A673 (cell line): ENCODE results near the gene DPH7. TPM values are rescaled to one million over a fixed set of nuclear protein-coding genes. Genes with fewer than 3 reads are reported as not detected.

Experiments
- BruUV-seq: library from RNA; stranded (reverse); fragments of 400-500 nt; replicated peaks from 2 replicates; lab custom pipeline; 2021; lab: Mats Ljungman, UMichigan
- CTCF ChIA-PET: fragments of 300-600 bp; sonication (Branson Sonifier 250); formaldehyde crosslinking; loops from one replicate; lab custom pipeline; 2022; ENCODE audit warnings: antibody characterized with exemption; lab: Charles Lee
- POLR2A ChIA-PET: fragments of 300-600 bp; sonication (Branson Sonifier 250); formaldehyde crosslinking; loops from one replicate; lab custom pipeline; 2022; ENCODE audit warnings: antibody characterized with exemption; ENCODE audit not compliant: low non-redundant PET; lab: Charles Lee
- DNase-seq: peaks from one replicate; pipeline ENCODE4 v3.0.0-alpha.2; 2015; ENCODE audit warnings: low spot score
- H3K27ac ChIP-seq: fragments of 200-600 bp; sonication (generic); 2 replicates; pipeline ENCODE4 v1.5.1; 2016; ENCODE audit warnings: mixed run types, low read depth, mild to moderate bottlenecking, mixed read lengths, antibody characterized with exemption, low read length; ENCODE audit not compliant: poor library complexity, severe bottlenecking
- H3K27me3 ChIP-seq: fragments of 200-600 bp; sonication (generic); replicated peaks from 2 replicates; pipeline ENCODE4 v1.6.1; 2017; ENCODE audit warnings: mixed run types, low read depth, mild to moderate bottlenecking, mixed read lengths, antibody characterized with exemption, low read length; ENCODE audit not compliant: insufficient read depth, poor library complexity
- H3K36me3 ChIP-seq: fragments of 200-600 bp; sonication (generic); 2 replicates; pipeline ENCODE4 v1.6.1; 2016; ENCODE audit warnings: mixed run types, mild to moderate bottlenecking, mixed read lengths, antibody characterized with exemption, low read length; ENCODE audit not compliant: insufficient read depth, poor library complexity, severe bottlenecking
- H3K4me1 ChIP-seq: fragments of 200-600 bp; sonication (generic); 2 replicates; pipeline ENCODE4 v1.6.1; 2017; ENCODE audit warnings: mixed run types, mild to moderate bottlenecking, mixed read lengths, antibody characterized with exemption, low read length; ENCODE audit not compliant: insufficient read depth, poor library complexity, severe bottlenecking
- H3K4me3 ChIP-seq: fragments of 200-600 bp; sonication (generic); 2 replicates; pipeline ENCODE4 v1.5.1; 2016; ENCODE audit warnings: low read depth, mixed run types, mild to moderate bottlenecking, mixed read lengths, low read length; ENCODE audit not compliant: poor library complexity, severe bottlenecking
- H3K9me3 ChIP-seq: fragments of 200-600 bp; sonication (generic); 2 replicates; pipeline ENCODE4 v1.6.1; 2016; ENCODE audit warnings: mixed run types, low read depth, mild to moderate bottlenecking, mixed read lengths, antibody characterized with exemption, low read length; ENCODE audit not compliant: poor library complexity, severe bottlenecking
- EZH2 ChIP-seq: fragments of 200-600 bp; sonication (generic); IDR thresholded peaks from 2 replicates; pipeline ENCODE4 v1.6.1; 2017; ENCODE audit warnings: borderline replicate concordance, low read depth, mild to moderate bottlenecking, mixed read lengths, antibody characterized with exemption, low read length; ENCODE audit not compliant: poor library complexity, severe bottlenecking
- intact Hi-C: fragments of 100-400 bp; cut with micrococcal nuclease; formaldehyde crosslinking; loops from one replicate; pipeline ENCODE4 v1.10.0; 2022; ENCODE audit not compliant: unreplicated experiment
- total RNA-seq: library from RNA; stranded (reverse); gene quantifications from 2 replicates; pipeline ENCODE4 v1.2.3, GENCODE V29; 2021
- TF ChIP-seq, protein P1 (sequence below): fragments of 300-800, 200-600 bp; sonication (generic); conservative IDR thresholded peaks from 2 replicates; pipeline ENCODE4 v1.5.1; 2017; ENCODE audit warnings: low read depth, mild to moderate bottlenecking, antibody characterized with exemption, low read length, moderate library complexity, mixed read lengths

Gene DPH7
- total RNA-seq, 1 experiment from 2014 or later, result 56.9 TPM

DNA sequence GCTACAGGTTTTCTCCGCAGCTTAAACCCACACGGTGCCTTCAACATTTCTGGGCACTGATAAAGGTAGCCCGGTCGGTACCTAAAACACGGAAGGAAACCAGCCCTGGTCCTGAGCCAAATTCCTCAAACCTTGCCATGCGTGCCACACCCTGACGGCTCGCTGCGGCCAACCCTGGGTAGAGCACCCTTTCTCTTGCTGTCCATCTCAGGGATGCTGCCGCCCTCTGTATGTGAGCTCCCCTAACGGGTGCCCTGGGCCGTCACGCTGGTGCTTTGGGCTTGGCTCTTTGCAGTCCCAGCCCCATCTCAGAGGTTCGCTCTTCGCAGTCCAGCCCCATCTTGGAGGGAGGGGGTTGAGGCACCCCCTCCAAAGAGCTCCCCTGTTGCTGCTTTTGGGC, 72.5 kb downstream of the DPH7 start:
- H3K27me3 ChIP-seq, result no peaks in the 10 kb centered on the region
- DNase-seq, result no peak
- BruUV-seq, result no TSS peak
- no peak for TF ChIP-seq EZH2
- TF ChIP-seq, protein P1, sequence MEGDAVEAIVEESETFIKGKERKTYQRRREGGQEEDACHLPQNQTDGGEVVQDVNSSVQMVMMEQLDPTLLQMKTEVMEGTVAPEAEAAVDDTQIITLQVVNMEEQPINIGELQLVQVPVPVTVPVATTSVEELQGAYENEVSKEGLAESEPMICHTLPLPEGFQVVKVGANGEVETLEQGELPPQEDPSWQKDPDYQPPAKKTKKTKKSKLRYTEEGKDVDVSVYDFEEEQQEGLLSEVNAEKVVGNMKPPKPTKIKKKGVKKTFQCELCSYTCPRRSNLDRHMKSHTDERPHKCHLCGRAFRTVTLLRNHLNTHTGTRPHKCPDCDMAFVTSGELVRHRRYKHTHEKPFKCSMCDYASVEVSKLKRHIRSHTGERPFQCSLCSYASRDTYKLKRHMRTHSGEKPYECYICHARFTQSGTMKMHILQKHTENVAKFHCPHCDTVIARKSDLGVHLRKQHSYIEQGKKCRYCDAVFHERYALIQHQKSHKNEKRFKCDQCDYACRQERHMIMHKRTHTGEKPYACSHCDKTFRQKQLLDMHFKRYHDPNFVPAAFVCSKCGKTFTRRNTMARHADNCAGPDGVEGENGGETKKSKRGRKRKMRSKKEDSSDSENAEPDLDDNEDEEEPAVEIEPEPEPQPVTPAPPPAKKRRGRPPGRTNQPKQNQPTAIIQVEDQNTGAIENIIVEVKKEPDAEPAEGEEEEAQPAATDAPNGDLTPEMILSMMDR, result no peak
- no peaks in the 10 kb centered on the region for H3K36me3 ChIP-seq
- no peak overlapping the region for H3K27ac ChIP-seq
- CTCF ChIA-PET, result no interaction called here
- no peaks in the 10 kb centered on the region for H3K4me1 ChIP-seq
- intact Hi-C loops, result no loop called here
- no peak overlapping the region for H3K4me3 ChIP-seq
- POLR2A ChIA-PET, result no interaction called here
- no peaks in the 10 kb centered on the region for H3K9me3 ChIP-seq

DNA sequence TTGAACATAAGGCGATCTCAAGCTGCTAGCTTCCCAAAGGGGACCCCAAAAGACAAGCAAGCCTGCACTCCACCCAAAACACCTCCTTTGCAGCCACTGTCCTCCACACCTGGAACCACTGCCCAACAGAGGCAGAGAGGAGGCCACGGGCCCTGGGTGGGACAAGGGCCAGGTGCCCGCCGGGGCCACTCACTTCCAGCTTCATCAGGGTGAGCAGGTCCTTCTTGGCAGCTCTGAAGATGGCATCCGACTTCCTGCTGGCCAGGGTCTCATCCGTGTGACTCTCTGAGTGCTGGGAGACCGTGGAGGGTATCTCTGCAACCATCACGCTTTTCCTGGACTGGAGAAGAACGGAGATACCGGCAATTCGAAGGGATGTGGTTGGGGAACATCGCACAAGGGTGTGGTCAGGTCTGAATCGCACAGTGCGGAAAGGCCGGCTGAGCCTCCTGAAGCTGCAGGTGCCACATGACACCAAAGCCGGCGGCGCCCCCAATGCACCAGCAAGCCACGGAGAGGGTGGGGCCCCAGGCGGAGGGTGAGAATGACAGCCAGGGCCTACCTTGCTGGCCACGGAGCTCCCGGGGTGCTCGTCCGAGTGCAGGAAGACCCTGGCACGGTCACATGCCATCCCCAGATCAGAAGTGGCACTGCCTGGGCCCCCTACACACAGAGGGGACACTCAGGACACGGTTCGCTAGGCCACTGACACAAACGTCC, 73.1 kb downstream of the DPH7 start:
- intact Hi-C loops, result no loop called here
- DNase-seq, result no peak
- Histone ChIP-seq H3K4me1 (no peaks in the 10 kb centered on the region), H3K36me3 (no peaks in the 10 kb centered on the region), H3K27ac (no peak overlapping the region), H3K9me3 (no peaks in the 10 kb centered on the region), H3K27me3 (no peaks in the 10 kb centered on the region), H3K4me3 (no peak overlapping the region)
- CTCF ChIA-PET, result interaction anchor here (1.2 kb wide), 1 partner anchor 83 kb away, joined by 7 read pairs; the partner anchor contains the start of gene EXD3
- no TSS peak for BruUV-seq
- no peak for TF ChIP-seq EZH2
- TF ChIP-seq, protein P1, result no peak
- POLR2A ChIA-PET, result interaction anchor here (0.6 kb wide), 1 partner anchor 128 kb away, joined by 5 read pairs; no protein-coding TSS in a partner anchor

Other genes with a start within 250 kb of the DPH7 start
- 6.3 and 9.4 TPM in 2 replicates for gene EXD3, start 155.8 kb downstream of the DPH7 start, total RNA-seq
- gene NOXA1, start 155.5 kb downstream of the DPH7 start, total RNA-seq, result 0.28 and 0.79 TPM in 2 replicates
- gene ENTPD8, start 137.6 kb downstream of the DPH7 start, total RNA-seq, result not detected in 2 replicates
- 52.7 and 54.9 TPM in 2 replicates for gene NSMF, start 119.6 kb downstream of the DPH7 start, total RNA-seq
- gene PNPLA7, start 28.5 kb downstream of the DPH7 start, total RNA-seq, result 0.90 and 1.8 TPM in 2 replicates
- gene MRPL41, start 27.0 kb downstream of the DPH7 start, total RNA-seq, result 66.6 and 67.4 TPM in 2 replicates
- gene ZMYND19, start 11.6 kb upstream of the DPH7 start, total RNA-seq, result 68.0 and 75.3 TPM in 2 replicates
- gene ARRDC1, start 26.8 kb upstream of the DPH7 start, total RNA-seq, result 13.3 and 18.3 TPM in 2 replicates
- gene EHMT1, start 40.1 kb upstream of the DPH7 start, total RNA-seq, result 115 and 124 TPM in 2 replicates